ENCODE data around the gene NDST1. TPM values are rescaled to one million over a fixed set of nuclear protein-coding genes. Genes with fewer than 3 reads are reported as not detected.
A peak's percentile ranks its signal among the peaks of the same experiment; 100 is the strongest.

NDST1 gene
- total and polyA plus RNA-seq, 10 donors, result 6.1 to 360 (median 223) TPM

- intact Hi-C loops (cut with DNase I; ENCODE audit: low total_unique reads), result loop anchor here (10.0 kb wide), 1 partner anchor 54 kb away; no protein-coding TSS in a partner anchor
These were observed 46.7 kb upstream of the NDST1 start for GRCh38 chr5:150461231-150461630.

GRCh38 chr5:150464554-150465012, 43.3 kb upstream of the NDST1 start:
- TF ChIP-seq, protein P1, sequence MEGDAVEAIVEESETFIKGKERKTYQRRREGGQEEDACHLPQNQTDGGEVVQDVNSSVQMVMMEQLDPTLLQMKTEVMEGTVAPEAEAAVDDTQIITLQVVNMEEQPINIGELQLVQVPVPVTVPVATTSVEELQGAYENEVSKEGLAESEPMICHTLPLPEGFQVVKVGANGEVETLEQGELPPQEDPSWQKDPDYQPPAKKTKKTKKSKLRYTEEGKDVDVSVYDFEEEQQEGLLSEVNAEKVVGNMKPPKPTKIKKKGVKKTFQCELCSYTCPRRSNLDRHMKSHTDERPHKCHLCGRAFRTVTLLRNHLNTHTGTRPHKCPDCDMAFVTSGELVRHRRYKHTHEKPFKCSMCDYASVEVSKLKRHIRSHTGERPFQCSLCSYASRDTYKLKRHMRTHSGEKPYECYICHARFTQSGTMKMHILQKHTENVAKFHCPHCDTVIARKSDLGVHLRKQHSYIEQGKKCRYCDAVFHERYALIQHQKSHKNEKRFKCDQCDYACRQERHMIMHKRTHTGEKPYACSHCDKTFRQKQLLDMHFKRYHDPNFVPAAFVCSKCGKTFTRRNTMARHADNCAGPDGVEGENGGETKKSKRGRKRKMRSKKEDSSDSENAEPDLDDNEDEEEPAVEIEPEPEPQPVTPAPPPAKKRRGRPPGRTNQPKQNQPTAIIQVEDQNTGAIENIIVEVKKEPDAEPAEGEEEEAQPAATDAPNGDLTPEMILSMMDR (IDR thresholded peaks at IDR 0.05 in 8 of 11, conservative IDR thresholded peaks at IDR 0.05 in 3 of 11), result no peak
- no peak for TF ChIP-seq POLR2A (IDR thresholded peaks at IDR 0.05)
- peak in 2 of 3 donors; percentile 59 to 77 for TF ChIP-seq POLR2AphosphoS5 (IDR thresholded peaks at IDR 0.05)
- WGBS, 5 donors, result 51 to 63% (median 59%) methylated on average over 6 of the region's 6 CpGs
- no peak for DNase-seq
- Histone ChIP-seq H3K36me3 (no peaks in the 10 kb centered on the region), H3K9me3 (no peaks in the 10 kb centered on the region), H3K27ac (peak overlapping the region; percentile 64 to 85 (median 74)), H3K27me3 (replicated peaks in 1 of 7) (no peaks in the 10 kb centered on the region), H3K4me3 (no peak overlapping the region), H3K4me1 (peaks cover 2 to 77% (median 54%) of the 10 kb centered on the region in 6 donors)
- intact Hi-C loops (cut with DNase I; ENCODE audit: low total_unique reads), result loop anchor here (10.0 kb wide), 1 partner anchor 50 kb away; no protein-coding TSS in a partner anchor

More at GRCh38 chr5:150461231-150461630, 46.7 kb upstream of the NDST1 start:
- no peak for TF ChIP-seq POLR2AphosphoS5 (IDR thresholded peaks at IDR 0.05)
- TF ChIP-seq, protein P1 (IDR thresholded peaks at IDR 0.05 in 8 of 11, conservative IDR thresholded peaks at IDR 0.05 in 3 of 11), result no peak
- TF ChIP-seq POLR2A (IDR thresholded peaks at IDR 0.05), result no peak
- peak; percentile 90 for DNase-seq
- H3K27ac ChIP-seq, result peak overlapping the region in 7 of 8 donors; percentile 34 to 82 (median 73)
- peak overlapping the region in 1 of 8 donors; percentile 3 for H3K4me3 ChIP-seq
- no peaks in the 10 kb centered on the region for H3K9me3 ChIP-seq
- peaks cover 7 to 99% (median 71%) of the 10 kb centered on the region in 6 donors for H3K4me1 ChIP-seq
- WGBS, 5 donors, result 17 to 45% (median 35%) methylated on average over 2 of the region's 2 CpGs
- H3K27me3 ChIP-seq (replicated peaks in 1 of 7), result no peaks in the 10 kb centered on the region
- H3K36me3 ChIP-seq, result no peaks in the 10 kb centered on the region

- Histone ChIP-seq H3K9me3 (no peaks in the 10 kb centered on the region), H3K4me1 (peaks cover 2 to 66% (median 45%) of the 10 kb centered on the region in 6 donors), H3K27ac (peak overlapping the region; percentile 64 to 85 (median 74)), H3K4me3 (no peak overlapping the region), H3K36me3 (no peaks in the 10 kb centered on the region), H3K27me3 (replicated peaks in 1 of 7) (no peaks in the 10 kb centered on the region)
- peak; percentile 77 for DNase-seq
- WGBS, 5 donors, result 36 to 59% (median 52%) methylated on average over 3 to 8 of the region's 8 CpGs
- no peak for TF ChIP-seq POLR2A (IDR thresholded peaks at IDR 0.05)
- TF ChIP-seq POLR2AphosphoS5 (IDR thresholded peaks at IDR 0.05), result peak in 2 of 3 donors; percentile 72 to 81
- intact Hi-C loops (cut with DNase I; ENCODE audit: low total_unique reads), result loop anchor here (10.0 kb wide), 1 partner anchor 49 kb away; no protein-coding TSS in a partner anchor
These were observed 42.0 kb upstream of the NDST1 start for GRCh38 chr5:150465927-150466326.

GRCh38 chr5:150468206-150468605, 39.7 kb upstream of the NDST1 start:
- H3K36me3 ChIP-seq, result no peaks in the 10 kb centered on the region
- intact Hi-C loops (cut with DNase I; ENCODE audit: low total_unique reads), result loop anchor here (10.0 kb wide), 1 partner anchor 47 kb away; no protein-coding TSS in a partner anchor
- TF ChIP-seq POLR2A (IDR thresholded peaks at IDR 0.05) (no peak), POLR2AphosphoS5 (IDR thresholded peaks at IDR 0.05) (no peak)
- TF ChIP-seq, protein P1 (IDR thresholded peaks at IDR 0.05 in 8 of 11, conservative IDR thresholded peaks at IDR 0.05 in 3 of 11), result no peak
- H3K27ac ChIP-seq, result peak overlapping the region in 2 of 8 donors; percentile 3 to 40
- no peak overlapping the region for H3K4me3 ChIP-seq
- DNase-seq, result no peak
- no peaks in the 10 kb centered on the region for H3K27me3 ChIP-seq (replicated peaks in 1 of 7)
- 90 to 98% (median 94%) methylated on average over 4 of the region's 4 CpGs for WGBS, 5 donors
- H3K4me1 ChIP-seq, result peaks cover 0 to 53% (median 30%) of the 10 kb centered on the region in 6 donors
- H3K9me3 ChIP-seq, result no peaks in the 10 kb centered on the region

All from spleen (tissue), 11 donors.